Heart left ventricle (tissue), 13 donors: ENCODE data around the gene MED27.

Experiments
- CTCF ChIP-seq, 12 donors: fragments of 200-600 bp; sonication (generic) in 4 of 12; IDR thresholded peaks; one replicate each; pipeline versions ENCODE4 v1.5.0 to v1.8.0; 2018 to 2022; ENCODE audit warnings: antibody characterized with exemption in 12 of 12, mild to moderate bottlenecking in 5 of 12
- POLR2A ChIP-seq, 2 donors: fragments of 450-650 bp; IDR thresholded peaks; one replicate each; pipeline ENCODE4 v1.6.1; 2017; ENCODE audit warnings: antibody characterized with exemption in 2 of 2, mild to moderate bottlenecking in 2 of 2, moderate library complexity in 2 of 2
- donor health status: ischemic (EF 13 %, LVEDD 7.1; RV severe dilation, severe dysfunction).
- donor health status: DM: no; HTN: yes; CAD: no.
- donor health status: DM: no; HTN: no; CAD: no.
- donor health status: ischemic (EF 25% LVEDD 6.9; RV normal size, moderate dysfunction).
- donor health status: ischemic (EF 25% LVEDD 5.7; RV mildly dilated, moderate dysfunction).
- donor health status: ischemic (EF 35%, LVEDD 5.7; RV mildly dilated, moderate dysfunction).
- donor health status: nonischemic (EF 11% LVEDD 7.7; RV severe dilation, severe dysfunction).
- donor health status: DM: yes; HTN: yes; CAD: no.
- donor health status: PGD.
- donor health status: ischemic (EF 29% LVEDD 5.4; RV normal size, mild dysfunction).
- donor health status: nonischemic (EF 23%, LVEDD 6.1; RV moderate dilation, normal function).

- no peak for TF ChIP-seq CTCF (IDR thresholded peaks at IDR 0.05)
- TF ChIP-seq POLR2A (IDR thresholded peaks at IDR 0.05), result no peak
These were observed 48.9 kb downstream of the MED27 start for GRCh38 chr9:132030626-132031325.
